ENCODE data around the gene PCCA.
A peak's percentile ranks its signal among the peaks of the same experiment; 100 is the strongest.
"Not testable (repeated sequence)": the region's sequence is repeated elsewhere in the genome, so short reads cannot be mapped to it uniquely, and the experiment has no call there.

PCCA gene

GRCh38 chr13:100515410-100515800 lies 426.5 kb downstream of the PCCA start:
- DNase-seq = no peak

GRCh38 chr13:100517135-100517534 lies 428.2 kb downstream of the PCCA start:
- no peak for DNase-seq

GRCh38 chr13:100517728-100518127 lies 428.8 kb downstream of the PCCA start:
- no peak for DNase-seq

- no peak for DNase-seq
Measured at GRCh38 chr13:100518394-100519062, 429.6 kb downstream of the PCCA start.

- no peak for DNase-seq
Measured at GRCh38 chr13:100519626-100520025, 430.7 kb downstream of the PCCA start.

GRCh38 chr13:100520936-100521850 lies 432.3 kb downstream of the PCCA start:
- DNase-seq = no peak

GRCh38 chr13:100521851-100522617 lies 433.1 kb downstream of the PCCA start:
- DNase-seq = peak; percentile 55

GRCh38 chr13:100522618-100523309 lies 433.9 kb downstream of the PCCA start:
- peak; percentile 43 for DNase-seq

- no peak for DNase-seq
Measured at GRCh38 chr13:100523411-100523810, 434.5 kb downstream of the PCCA start.

- no peak for DNase-seq
Measured at GRCh38 chr13:100523981-100524386, 435.1 kb downstream of the PCCA start.

GRCh38 chr13:100524688-100525087 lies 435.8 kb downstream of the PCCA start:
- DNase-seq = not testable (repeated sequence)

GRCh38 chr13:100525453-100526317 lies 436.8 kb downstream of the PCCA start:
- DNase-seq = no peak

GRCh38 chr13:100526318-100527000 lies 437.6 kb downstream of the PCCA start:
- DNase-seq = peak; percentile 27

GRCh38 chr13:100527644-100528043 lies 438.8 kb downstream of the PCCA start:
- no peak for DNase-seq

GRCh38 chr13:100528353-100528752 lies 439.5 kb downstream of the PCCA start:
- no peak for DNase-seq

GRCh38 chr13:100528820-100529219 lies 439.9 kb downstream of the PCCA start:
- no peak for DNase-seq

GRCh38 chr13:100529666-100530377 lies 440.9 kb downstream of the PCCA start:
- DNase-seq = no peak

GRCh38 chr13:100530671-100531213 lies 441.8 kb downstream of the PCCA start:
- DNase-seq = peak; percentile 78

GRCh38 chr13:100532090-100532766 lies 443.3 kb downstream of the PCCA start:
- no peak for DNase-seq
